Testis (tissue), 2 donors: Measurements from ENCODE around the gene HP1BP3.

ENCODE experiments used
- CTCF ChIP-seq, 3 experiments: fragments of 450-650 bp in 2 of 3; fragments of 200-600 bp in 1 of 3; sonication (generic) in 1 of 3; IDR thresholded peaks; one replicate each; pipeline ENCODE4 v1.5.1; 2016 to 2019; ENCODE audit warnings: antibody characterized with exemption in 3 of 3, mild to moderate bottlenecking in 2 of 3, moderate library complexity in 1 of 3
- POLR2A ChIP-seq: fragments of 450-650 bp; IDR thresholded peaks from one replicate; pipeline ENCODE4 v1.6.1; 2017; ENCODE audit warnings: antibody characterized with exemption, mild to moderate bottlenecking, moderate library complexity

GRCh38 chr1:20726932-20727745, 60.0 kb downstream of the HP1BP3 start:
- TF ChIP-seq CTCF (IDR thresholded peaks at IDR 0.05) (no peak), POLR2A (no peak)
